Melanocyte of skin (primary cell): ENCODE measurements around the gene S100A16. TPM values are rescaled to one million over a fixed set of nuclear protein-coding genes. Genes with fewer than 3 reads are reported as not detected.

Source experiments
- total RNA-seq, 2 donors: library from RNA; depleted of rRNA; stranded (reverse); fragments of >200 nt; gene quantifications; 2 replicates each; pipeline ENCODE4 v1.2.3, GENCODE V29; 2012

The S100A16 gene
- 10 to 100 TPM; 13.1 to 34.3 TPM for total RNA-seq

DNA sequence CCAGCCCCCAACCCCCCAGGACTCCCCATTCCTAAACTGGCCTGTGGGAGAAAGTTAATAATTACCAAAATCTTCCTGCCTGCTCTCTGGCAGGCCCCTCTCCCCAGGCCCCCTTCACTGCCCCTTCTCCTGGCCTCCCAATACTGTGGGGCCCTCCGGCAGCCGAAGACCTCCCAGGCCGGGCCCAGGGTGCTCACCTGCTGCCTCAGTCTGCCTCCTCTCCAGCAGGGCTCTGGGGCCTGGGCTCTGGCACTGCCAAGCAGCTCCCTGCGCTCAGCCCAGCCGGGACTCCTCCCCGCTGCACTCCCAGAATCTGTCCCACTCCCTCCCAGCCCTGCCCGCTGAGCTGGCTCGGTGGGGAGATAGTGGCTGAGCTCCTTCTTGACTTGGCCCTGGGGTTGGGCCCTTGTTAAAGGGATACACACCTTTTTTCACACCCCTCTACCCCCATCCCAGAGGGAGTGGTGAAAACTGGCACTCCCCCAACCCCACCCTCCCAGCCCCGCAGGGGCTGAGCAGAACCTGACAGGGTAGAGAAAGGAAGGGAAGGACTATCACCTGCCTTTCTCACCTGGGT lies at the start of gene S100A16:
S100A16 (minus strand) TSS at position 383 of the 577 bp plus-strand sequence. CDS start 4,986 bp downstream, outside the sequence.

GRCh38 chr1:153658400-153659174 lies 45.6 kb upstream of the S100A16 start, which contains the start of gene SNAPIN:
Gene SNAPIN (plus strand): TSS chr1:153658703. CDS start chr1:153658744, 41 bp downstream.

GRCh38 chr1:153633754-153634665 lies 21.1 kb upstream of the S100A16 start, which contains the start of gene CHTOP:
Gene CHTOP (plus strand): TSS chr1:153634066. CDS start chr1:153636589, 2,523 bp downstream.

GRCh38 chr1:153627715-153628626 lies 15.0 kb upstream of the S100A16 start, which contains the start of gene S100A1:
Gene S100A1 (plus strand): TSS chr1:153628434. CDS start chr1:153630522, 2,088 bp downstream.

GRCh38 chr1:153626904-153627714 lies 14.2 kb upstream of the S100A16 start, which contains the start of gene S100A13:
Gene S100A13 (minus strand): TSS chr1:153627505. CDS start chr1:153626472, 1,033 bp downstream.

GRCh38 chr1:153616144-153616916 lies 3.4 kb upstream of the S100A16 start, which contains the start of gene S100A14:
Gene S100A14 (minus strand): TSS chr1:153616325. CDS start chr1:153615858, 467 bp downstream.

GRCh38 chr1:153565529-153566374 lies 47.2 kb downstream of the S100A16 start, which contains the start of gene S100A2:
Gene S100A2 (minus strand): TSS chr1:153565844. CDS start chr1:153563877, 1,967 bp downstream.

Other genes starting within 250 kb of the S100A16 start
- 1 to 10 TPM in 1 of 2 donors, not detected in 1; 1.0 TPM for gene S100A12, start 237.5 kb downstream of the S100A16 start, total RNA-seq
- not detected for gene S100A8, start 222.1 kb downstream of the S100A16 start, total RNA-seq
- gene S100A7A, start 196.6 kb downstream of the S100A16 start, total RNA-seq: not detected
- not detected for gene S100A7, start 152.5 kb downstream of the S100A16 start, total RNA-seq
- 100 to 1,000 TPM; 336 to 430 TPM for gene S100A6, start 77.1 kb downstream of the S100A16 start, total RNA-seq
- gene S100A5, start 72.2 kb downstream of the S100A16 start, total RNA-seq: not detected
- 1 to 10 TPM in 1 of 2 donors, under 1 TPM in 1; 0.67 to 1.7 TPM for gene S100A4, start 67.3 kb downstream of the S100A16 start, total RNA-seq
- gene S100A3, start 63.9 kb downstream of the S100A16 start, total RNA-seq: 1 to 10 TPM in 1 of 2 donors, not detected in 1; 1.3 TPM
- 1 to 10 TPM in 1 of 2 donors, under 1 TPM in 1; 0.34 to 1.3 TPM for gene S100A2, start 47.3 kb downstream of the S100A16 start, total RNA-seq
- gene S100A14, start 3.2 kb upstream of the S100A16 start, total RNA-seq: not detected
- gene S100A13, start 14.4 kb upstream of the S100A16 start, total RNA-seq: 10 to 100 TPM; 42.7 to 63.3 TPM
- gene S100A1, start 15.3 kb upstream of the S100A16 start, total RNA-seq: 1 to 10 TPM; 1.7 to 4.1 TPM
- gene CHTOP, start 20.9 kb upstream of the S100A16 start, total RNA-seq: 10 to 100 TPM; 27.2 to 37.0 TPM
- 10 to 100 TPM; 46.8 to 53.6 TPM for gene SNAPIN, start 45.6 kb upstream of the S100A16 start, total RNA-seq
- 100 to 1,000 TPM; 137 to 213 TPM for gene ILF2, start 57.9 kb upstream of the S100A16 start, total RNA-seq
- under 1 TPM; under 0.01 TPM for gene NPR1, start 65.6 kb upstream of the S100A16 start, total RNA-seq
- 10 to 100 TPM; 41.0 to 44.0 TPM for gene INTS3, start 114.9 kb upstream of the S100A16 start, total RNA-seq
- gene SLC27A3, start 162.3 kb upstream of the S100A16 start, total RNA-seq: 10 to 100 TPM; 27.2 to 59.3 TPM